ENCODE results near the gene ZNF511.
"Not testable (repeated sequence)": the region's sequence is repeated elsewhere in the genome, so short reads cannot be mapped to it uniquely, and the experiment has no call there.

ZNF511 gene

GRCh38 chr10:133316732-133317131, 8.0 kb downstream of the ZNF511 start:
- no peak for DNase-seq

- DNase-seq, result peak; percentile 71 to 76
Observed at GRCh38 chr10:133318494-133319127, 9.9 kb downstream of the ZNF511 start.

GRCh38 chr10:133320852-133321422, 12.2 kb downstream of the ZNF511 start:
- DNase-seq, result not testable (repeated sequence)

GRCh38 chr10:133322064-133322709, 13.5 kb downstream of the ZNF511 start:
- not testable (repeated sequence) for DNase-seq

- peak; percentile 74 to 79 for DNase-seq
Observed at GRCh38 chr10:133324198-133324792, 15.6 kb downstream of the ZNF511 start.

GRCh38 chr10:133324857-133325260, 16.1 kb downstream of the ZNF511 start:
- DNase-seq, result no peak

GRCh38 chr10:133325440-133326222, 16.9 kb downstream of the ZNF511 start:
- DNase-seq, result peak in 1 of 2 donors; percentile 31

GRCh38 chr10:133326223-133326551, 17.5 kb downstream of the ZNF511 start:
- no peak for DNase-seq

- no peak for DNase-seq
Observed at GRCh38 chr10:133326745-133327650, 18.3 kb downstream of the ZNF511 start.

GRCh38 chr10:133327651-133328357, 19.1 kb downstream of the ZNF511 start:
- DNase-seq, result no peak

GRCh38 chr10:133328358-133329343, 19.9 kb downstream of the ZNF511 start:
- no peak for DNase-seq

GRCh38 chr10:133329491-133330202, 20.9 kb downstream of the ZNF511 start:
- peak; percentile 86 for DNase-seq

- DNase-seq, result no peak
Observed at GRCh38 chr10:133332936-133333699, 24.4 kb downstream of the ZNF511 start.

GRCh38 chr10:133334503-133335245, 26.0 kb downstream of the ZNF511 start:
- DNase-seq, result no peak

- DNase-seq, result peak; percentile 88 to 89
Observed at GRCh38 chr10:133335246-133336117, 26.8 kb downstream of the ZNF511 start.

GRCh38 chr10:133336118-133336576, 27.4 kb downstream of the ZNF511 start:
- no peak for DNase-seq
